IPS-18c (cell line): ENCODE data around the gene SYNGR4.
"Not testable (repeated sequence)": the region's sequence is repeated elsewhere in the genome, so short reads cannot be mapped to it uniquely, and the experiment has no call there.

Source experiments
- H3K4me3 ChIP-seq: 2 replicates; pipeline ENCODE4 v1.7.0; 2013; ENCODE audit warnings: low read depth, mild to moderate bottlenecking, low read length, moderate library complexity; ENCODE audit not compliant: insufficient read depth
- H3K9me3 ChIP-seq: one replicate; pipeline ENCODE4 v1.6.1; 2013; ENCODE audit warnings: mild to moderate bottlenecking, low read length, moderate library complexity; ENCODE audit not compliant: control insufficient read depth, insufficient read depth

Gene SYNGR4

DNA sequence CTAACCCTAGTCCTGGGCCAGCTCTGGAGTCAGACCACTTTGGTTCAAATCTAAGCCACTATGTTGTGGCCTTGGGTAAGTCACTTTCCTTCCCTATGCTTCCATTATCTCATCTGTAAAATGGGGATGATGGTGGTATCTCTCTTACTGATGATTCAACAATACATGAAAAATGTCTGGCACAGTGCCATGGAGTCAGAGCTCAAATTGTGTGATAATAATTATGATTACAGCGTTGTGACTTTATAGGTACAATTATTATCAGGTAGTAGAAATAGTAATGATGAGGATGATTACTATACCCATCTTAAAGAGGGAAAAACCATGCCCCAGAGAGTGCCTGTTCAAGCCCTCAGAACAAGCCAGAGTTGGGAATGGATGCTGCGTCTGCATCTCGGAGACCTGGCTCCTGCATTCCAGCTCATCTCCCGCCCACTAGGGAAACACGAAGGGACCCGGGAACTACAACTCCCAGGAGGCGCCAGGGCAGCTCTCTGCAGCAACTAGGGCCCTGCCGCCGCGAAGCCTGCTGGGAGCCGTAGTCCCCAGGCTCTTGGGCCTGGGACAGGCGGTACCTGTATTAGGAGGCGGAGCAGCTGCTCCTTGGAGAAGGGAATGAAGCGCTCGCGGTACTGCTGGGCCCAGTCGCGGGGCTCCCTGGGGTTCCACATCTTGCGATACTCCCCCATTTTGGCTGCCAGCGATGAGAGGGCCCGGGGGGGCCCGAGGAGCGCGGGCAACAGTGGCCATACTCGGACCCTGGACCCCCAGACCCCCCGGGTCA is 1.3 kb upstream of the SYNGR4 start:
- Histone ChIP-seq H3K4me3 (peak overlapping the region; percentile 69), H3K9me3 (no peaks in the 10 kb centered on the region)

DNA sequence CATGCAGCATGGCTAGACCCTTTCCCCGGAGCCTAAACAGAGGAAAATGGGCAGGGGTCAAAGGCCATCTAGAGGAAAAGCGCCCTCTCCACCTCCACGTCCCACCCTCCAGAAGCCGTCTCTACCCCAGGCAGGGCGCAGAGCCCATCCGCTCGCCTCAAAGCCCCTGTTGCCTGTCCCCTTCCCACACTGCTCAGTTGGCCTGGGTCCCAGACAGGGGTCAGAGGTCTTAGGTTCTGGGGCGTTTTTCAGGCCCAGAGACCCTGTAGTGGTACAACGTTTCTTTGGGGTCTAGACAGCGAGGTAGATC is 712 bp upstream of the SYNGR4 start:
- Histone ChIP-seq H3K4me3 (peak overlapping the region; percentile 69), H3K9me3 (no peaks in the 10 kb centered on the region)

DNA sequence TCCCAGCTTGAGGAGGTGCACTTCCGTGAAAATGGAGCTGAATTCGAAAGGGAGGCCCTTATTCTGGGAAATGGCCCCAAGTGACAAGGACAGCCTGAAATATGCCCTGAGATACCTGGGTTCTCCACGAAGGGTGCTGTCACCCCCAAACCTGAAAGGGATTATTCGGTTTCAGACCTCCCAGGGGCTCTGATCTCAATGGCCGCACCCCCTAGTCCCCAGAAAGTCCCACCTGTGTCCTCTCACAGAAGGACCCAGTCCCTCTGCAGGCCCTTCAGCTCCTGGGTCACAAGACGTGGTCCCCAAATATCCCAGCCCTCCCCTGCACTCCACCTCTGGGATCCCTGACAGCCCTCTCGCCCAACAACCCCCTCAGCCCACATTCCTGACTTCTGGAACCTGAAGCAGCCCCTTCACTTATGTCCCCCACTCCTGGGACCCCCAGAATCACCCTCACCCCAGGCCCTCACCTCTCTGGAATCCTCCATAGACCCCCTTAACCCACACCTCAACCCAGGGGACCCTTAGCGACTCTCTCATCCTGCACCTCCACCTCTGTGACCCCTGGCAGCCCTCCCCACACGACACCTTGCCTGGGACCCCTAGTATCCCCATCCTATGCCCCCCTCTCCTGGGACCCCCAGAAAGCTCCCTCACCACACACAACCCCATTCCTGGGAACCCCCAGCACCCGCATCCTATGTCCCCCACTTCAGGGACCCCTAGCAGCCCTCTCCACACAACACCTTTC is 606 bp downstream of the SYNGR4 start:
- peak overlapping the region; percentile 40; the same call in 1 of the 2 replicates for H3K4me3 ChIP-seq

DNA sequence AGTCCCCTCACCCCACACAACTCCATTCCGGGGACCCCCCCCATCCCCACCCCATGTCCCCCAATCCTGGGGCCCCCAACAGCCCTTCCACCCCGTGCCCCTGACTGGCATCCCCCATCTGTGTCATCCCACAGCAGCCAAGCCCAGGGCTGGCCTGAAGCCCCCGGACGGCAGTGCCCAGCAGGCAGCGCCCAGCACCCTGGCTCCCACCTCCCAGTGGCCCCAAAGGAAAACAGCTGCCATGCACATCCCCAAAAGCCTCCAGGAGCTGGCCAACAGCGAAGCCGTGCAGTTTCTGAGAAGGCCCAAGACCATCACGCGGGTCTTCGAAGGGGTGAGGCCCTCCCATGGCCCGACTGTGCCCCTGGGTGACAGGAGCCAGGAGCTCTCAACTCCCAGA is 1.4 kb downstream of the SYNGR4 start:
- Histone ChIP-seq H3K9me3 (no peaks in the 10 kb centered on the region), H3K4me3 (no peak overlapping the region)

More for the DNA sequence above, 606 bp downstream of the SYNGR4 start:
- no peaks in the 10 kb centered on the region for H3K9me3 ChIP-seq

DNA sequence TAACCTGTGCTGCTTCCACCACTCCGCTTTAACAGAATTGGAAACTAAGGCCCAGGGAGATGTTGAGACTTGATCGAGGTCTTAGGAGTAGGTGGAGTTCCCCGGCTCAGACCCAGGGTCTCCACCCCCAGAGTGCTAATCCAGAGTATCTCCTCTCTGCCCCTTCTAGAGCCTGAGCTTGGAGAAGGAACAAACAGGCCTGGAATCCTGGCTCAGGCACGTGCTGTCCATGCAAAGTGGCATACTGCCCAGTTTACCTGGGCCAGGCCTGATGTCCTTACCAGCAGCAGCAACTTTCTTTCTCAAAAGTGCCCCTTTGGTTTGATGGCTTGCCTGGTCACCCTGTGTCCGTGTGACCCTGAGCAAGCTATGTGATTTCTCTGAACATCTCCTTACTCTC is 3.7 kb downstream of the SYNGR4 start:
- H3K9me3 ChIP-seq = no peaks in the 10 kb centered on the region

DNA sequence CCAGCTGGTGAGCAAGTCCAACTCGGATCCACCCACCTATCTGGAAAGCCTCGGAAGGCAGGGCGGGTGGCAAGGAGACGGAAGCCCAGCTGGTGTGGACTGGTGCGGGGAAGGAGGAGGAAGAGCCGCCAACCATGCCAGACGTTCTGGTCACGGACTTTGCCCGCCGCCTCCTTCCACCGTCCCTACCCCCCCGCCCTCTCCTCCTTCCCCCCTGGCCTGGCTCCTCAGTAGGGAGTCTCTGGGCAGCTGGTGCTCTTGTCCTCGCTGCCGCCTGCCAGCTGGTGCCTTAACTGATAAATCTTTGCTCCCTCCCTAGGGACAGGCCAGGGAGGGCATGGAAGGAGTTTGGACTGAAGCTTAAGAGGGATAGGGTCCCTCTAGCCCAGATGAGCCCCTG is 4.8 kb downstream of the SYNGR4 start:
- Histone ChIP-seq H3K4me3 (no peak overlapping the region), H3K9me3 (no peaks in the 10 kb centered on the region)

More for the DNA sequence above, 3.7 kb downstream of the SYNGR4 start:
- H3K4me3 ChIP-seq = no peak overlapping the region

DNA sequence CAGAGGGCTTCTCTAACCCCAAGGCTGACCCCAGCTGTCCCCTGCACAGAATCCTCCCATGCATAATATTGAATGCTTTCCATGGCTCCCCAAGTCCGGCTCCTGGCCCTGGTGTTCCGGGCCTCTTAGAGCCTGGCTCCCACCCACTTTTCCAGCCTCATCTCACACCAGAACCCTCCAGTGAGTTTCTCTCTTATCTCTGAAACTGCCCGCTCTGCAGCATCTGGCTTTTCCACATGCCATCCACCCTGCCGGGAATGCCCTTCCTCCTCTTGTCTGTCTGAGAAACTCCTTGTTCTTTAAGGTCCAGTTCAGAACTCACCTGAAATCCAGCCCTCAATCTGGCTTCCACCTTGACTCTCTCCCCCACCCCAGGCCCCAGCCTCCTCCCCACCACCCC is 6.8 kb downstream of the SYNGR4 start:
- no peaks in the 10 kb centered on the region for H3K9me3 ChIP-seq

DNA sequence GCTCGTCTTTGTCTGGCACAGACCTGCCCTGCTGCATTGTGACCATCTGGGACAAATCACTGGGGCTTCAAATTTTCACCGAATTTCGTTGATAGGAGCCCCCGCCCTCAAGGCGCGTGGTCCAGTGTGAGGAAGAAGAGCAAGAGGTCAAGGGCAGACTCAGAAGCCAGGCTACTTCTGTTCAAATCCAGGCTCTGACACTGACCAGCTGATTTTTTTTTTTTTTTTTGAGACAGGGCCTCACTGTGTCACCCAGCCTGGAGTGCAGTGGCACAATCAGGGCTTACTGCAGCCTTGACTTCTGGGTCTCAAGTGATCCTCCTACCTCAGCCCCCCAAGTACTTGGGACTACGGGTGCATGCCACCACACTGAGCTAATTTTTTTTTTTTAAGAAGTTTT is 7.2 kb downstream of the SYNGR4 start:
- Histone ChIP-seq H3K4me3 (no peak overlapping the region), H3K9me3 (no peaks in the 10 kb centered on the region)

More for the DNA sequence above, 6.8 kb downstream of the SYNGR4 start:
- no peak overlapping the region for H3K4me3 ChIP-seq

DNA sequence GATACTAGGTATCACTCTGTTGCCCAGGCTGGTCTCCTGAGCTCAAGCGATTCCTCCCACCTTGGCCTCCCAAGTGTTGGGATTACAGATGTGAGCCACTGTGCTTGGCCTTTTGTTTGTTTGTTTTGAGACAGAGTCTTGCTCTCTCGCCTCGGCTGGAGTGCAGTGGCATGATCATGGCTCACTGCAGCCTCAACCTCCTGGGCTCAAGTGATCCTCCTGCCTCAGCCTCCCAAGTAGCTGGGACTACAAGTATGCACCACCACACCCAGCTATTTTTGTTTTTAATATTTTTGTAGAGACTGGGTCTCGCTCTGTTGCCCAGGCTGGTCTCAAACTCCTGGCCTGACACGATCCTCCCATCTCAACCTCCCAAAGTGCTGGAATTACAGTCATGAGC is 7.6 kb downstream of the SYNGR4 start:
- H3K9me3 ChIP-seq, H3K4me3 ChIP-seq: not testable (repeated sequence)

DNA sequence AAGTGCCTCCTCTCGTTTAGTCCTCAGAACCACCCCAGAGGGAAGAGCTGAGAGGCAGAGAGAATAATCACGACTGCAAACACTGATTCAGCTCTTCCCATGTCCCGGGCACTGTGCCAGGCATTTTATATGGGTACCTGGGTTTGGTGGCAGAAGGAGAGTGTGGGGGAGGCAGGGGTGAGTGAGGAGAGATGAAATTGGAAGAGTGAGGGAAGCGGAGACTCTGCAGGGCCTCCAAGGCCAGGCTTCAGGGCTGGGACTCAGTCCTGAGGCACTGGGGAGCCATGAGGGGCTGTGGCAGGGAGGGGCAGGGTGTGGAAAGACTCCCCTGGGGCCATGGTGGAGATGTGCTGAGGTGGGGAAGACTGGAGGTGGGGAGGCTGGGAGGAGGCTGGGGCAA is 8.7 kb downstream of the SYNGR4 start:
- Histone ChIP-seq H3K9me3 (no peaks in the 10 kb centered on the region), H3K4me3 (no peak overlapping the region)

DNA sequence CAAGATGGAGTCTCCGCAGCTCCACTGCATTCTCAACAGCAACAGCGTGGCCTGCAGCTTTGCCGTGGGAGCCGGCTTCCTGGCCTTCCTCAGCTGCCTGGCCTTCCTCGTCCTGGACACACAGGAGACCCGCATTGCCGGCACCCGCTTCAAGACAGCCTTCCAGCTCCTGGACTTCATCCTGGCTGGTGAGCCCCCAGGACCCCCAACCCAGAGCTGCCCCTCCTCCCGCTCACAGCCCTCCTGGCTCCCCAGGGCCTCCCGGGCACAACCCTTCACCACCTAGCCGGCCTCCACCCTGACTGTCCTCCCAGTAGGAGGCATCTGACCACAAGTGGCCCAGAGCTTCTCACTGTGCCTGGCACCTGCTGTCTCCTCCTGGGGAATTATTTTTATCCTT is 9.4 kb downstream of the SYNGR4 start:
- Histone ChIP-seq H3K4me3 (no peak overlapping the region), H3K9me3 (no peaks in the 10 kb centered on the region)

DNA sequence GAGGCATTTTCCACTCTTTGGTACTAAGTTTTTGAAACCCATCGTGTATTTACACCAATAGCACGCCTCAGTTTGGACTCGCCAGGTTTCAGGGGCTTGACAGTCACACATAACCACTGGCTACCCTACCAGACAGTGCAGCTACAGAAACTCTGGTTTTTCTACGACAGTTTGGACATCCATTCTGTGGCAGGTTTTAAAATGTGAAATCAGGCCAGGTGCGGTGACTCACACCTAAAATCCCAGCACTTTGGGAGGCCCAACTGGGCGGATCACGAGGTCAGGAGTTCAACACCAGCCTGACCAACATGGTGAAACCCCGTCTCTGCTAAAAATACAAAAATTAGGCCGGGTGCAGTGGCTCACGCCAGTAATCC is 14.0 kb downstream of the SYNGR4 start:
- Histone ChIP-seq H3K9me3 (no peaks in the 10 kb centered on the region), H3K4me3 (no peak overlapping the region)

DNA sequence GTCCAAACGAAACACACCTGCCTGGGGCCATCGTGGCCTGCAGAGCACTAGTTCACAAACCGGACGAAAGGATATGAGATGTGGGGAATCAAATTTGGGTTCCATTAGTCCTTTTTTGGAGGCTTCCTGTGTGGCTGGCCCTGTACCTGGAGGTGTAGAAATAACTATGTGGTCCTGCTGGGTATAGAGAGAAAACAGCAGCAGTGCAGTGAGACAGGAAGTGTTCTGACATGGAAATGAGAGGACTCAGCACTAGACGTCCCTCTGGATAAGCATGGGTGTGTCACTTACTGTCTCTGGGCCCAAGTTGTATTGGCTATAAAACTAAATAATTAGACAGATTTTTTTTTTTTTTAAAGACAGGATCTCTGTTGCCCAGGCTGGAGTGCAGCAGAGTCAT is 14.9 kb downstream of the SYNGR4 start:
- Histone ChIP-seq H3K9me3 (no peaks in the 10 kb centered on the region), H3K4me3 (no peak overlapping the region)

DNA sequence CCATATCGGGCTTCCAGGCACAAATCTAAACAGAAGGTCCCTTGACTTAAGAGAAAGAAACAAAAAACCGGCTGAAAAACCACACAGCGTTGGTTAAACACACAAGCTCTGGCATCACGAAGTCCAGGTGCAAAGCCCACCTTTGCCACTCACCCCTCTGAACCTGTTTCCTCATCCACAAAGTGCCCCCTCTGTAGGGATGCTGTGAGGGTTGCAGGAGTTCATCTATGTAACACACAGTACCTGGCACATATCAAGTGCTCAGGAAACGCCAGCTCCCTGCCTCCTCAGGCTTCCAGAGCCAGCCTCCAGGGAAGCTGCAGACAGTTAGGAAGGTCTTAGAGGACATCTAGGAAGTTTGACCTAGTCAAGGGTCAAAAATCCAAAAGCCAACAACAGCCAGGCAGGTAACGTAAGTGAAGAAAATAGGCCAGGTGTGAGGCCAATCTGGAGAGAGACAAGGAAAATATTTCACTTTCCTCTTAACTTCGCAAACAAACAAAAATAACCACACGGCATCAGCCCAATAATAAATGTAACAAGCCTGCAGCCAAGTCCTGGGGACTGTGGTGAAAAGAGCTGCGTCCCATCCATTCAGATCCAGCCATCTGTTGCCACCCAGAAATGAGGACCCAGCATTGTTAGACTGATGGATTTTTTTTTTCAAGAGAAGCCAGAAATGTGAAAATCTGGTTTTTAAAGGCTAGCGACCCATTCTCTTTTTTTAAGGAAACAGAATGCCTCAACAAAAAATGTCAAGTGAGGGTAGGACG is 17.2 kb downstream of the SYNGR4 start:
- Histone ChIP-seq H3K4me3 (no peak overlapping the region), H3K9me3 (no peaks in the 10 kb centered on the region)

DNA sequence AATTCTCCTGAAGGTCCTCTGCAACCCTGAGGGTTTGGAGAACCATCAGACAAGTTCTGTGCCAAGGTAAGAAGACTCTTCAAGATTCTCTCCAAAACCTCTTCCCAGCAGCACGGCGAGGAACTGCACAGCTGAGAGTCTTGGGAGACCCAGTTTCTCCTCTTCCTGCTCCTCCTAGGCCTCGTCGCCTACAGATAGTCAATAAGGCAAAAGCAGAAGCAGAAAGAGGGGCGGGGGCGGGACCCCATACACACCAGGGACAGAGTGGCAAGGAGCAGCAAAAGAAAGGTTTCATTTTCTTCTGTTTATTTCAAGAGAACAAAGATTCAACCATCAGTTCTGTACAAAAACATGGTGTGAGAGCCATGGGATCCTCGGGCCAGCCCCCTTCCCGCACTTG is 18.1 kb downstream of the SYNGR4 start:
- Histone ChIP-seq H3K4me3 (no peak overlapping the region), H3K9me3 (no peaks in the 10 kb centered on the region)

DNA sequence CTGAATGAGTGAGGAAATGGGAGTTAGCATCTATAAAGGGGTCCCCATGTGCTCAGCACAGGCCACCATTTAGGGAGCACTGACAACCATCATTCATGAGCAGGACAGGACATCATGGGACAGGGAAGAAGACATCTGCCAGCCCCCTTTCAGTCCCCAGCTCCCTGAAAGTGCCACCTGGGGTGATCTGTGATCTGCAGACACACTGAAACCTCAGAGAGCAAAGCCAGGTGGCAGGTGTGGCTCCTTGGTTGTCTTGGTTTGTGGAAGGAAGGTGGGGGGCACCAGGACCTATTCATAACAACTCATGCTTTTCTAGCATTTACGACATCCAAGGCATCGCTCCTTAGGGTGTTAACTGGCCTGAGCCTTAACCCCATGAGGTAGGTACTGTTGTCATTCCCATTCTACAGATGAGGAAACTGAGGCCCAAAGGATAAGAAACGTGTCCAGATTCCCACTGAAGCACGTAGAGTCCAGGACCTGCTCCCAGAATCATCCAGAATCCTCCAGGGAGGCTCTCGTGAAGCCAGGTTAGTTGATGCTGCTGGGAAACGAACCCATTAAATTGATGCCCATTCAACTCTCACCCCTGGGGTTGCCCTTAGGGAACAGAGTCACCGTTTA is 21.4 kb downstream of the SYNGR4 start:
- no peak overlapping the region for H3K4me3 ChIP-seq
- no peaks in the 10 kb centered on the region for H3K9me3 ChIP-seq

DNA sequence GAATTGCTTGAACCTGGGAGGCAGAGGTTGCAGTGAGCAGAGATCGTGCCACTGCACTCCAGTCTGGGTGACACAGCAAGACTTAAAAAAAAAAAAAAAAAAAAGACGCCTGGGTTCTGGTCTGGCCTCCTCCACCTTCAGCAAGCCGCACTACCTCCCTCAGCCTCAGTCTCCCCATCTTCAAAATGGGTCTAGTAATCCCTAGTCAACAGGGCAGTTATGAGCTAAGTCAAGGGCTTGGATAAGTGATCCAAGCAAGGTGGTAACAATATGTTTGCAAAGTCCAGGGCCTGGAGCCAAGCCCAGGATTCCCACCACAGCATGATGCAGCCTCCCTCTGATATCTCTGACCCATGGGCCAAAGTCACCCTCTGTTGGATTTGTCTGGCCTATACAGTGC is 22.8 kb downstream of the SYNGR4 start:
- Histone ChIP-seq H3K9me3 (no peaks in the 10 kb centered on the region), H3K4me3 (no peak overlapping the region)
